ENCODE results near the gene MORN2.

DNA sequence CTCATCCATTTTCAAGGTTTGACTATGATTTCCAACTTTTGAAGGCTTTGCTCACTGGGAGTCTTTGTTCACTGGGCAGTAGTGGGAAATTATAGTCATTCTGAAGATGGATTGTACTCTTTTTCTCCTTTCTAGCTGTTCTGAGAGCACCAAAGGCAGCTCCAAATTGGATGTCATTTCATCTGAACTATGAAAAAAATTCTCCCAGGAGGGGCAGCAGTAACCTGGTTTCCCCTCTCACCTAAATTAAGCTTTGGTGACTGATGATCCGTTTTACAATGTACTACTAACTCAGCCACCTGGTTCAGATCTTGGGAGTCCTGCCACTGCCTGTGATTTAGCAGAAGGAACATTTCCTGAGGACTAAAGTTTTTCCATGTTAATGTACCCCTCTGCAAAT is 31.5 kb downstream of the MORN2 start:
- TF ChIP-seq, protein P1, sequence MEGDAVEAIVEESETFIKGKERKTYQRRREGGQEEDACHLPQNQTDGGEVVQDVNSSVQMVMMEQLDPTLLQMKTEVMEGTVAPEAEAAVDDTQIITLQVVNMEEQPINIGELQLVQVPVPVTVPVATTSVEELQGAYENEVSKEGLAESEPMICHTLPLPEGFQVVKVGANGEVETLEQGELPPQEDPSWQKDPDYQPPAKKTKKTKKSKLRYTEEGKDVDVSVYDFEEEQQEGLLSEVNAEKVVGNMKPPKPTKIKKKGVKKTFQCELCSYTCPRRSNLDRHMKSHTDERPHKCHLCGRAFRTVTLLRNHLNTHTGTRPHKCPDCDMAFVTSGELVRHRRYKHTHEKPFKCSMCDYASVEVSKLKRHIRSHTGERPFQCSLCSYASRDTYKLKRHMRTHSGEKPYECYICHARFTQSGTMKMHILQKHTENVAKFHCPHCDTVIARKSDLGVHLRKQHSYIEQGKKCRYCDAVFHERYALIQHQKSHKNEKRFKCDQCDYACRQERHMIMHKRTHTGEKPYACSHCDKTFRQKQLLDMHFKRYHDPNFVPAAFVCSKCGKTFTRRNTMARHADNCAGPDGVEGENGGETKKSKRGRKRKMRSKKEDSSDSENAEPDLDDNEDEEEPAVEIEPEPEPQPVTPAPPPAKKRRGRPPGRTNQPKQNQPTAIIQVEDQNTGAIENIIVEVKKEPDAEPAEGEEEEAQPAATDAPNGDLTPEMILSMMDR (conservative IDR thresholded peaks at IDR 0.05; ENCODE audit: low read depth, low read length) = no peak
- no peak for TF ChIP-seq RAD21 (IDR thresholded peaks at IDR 0.05; ENCODE audit: low read length)
- TF ChIP-seq, protein P2, sequence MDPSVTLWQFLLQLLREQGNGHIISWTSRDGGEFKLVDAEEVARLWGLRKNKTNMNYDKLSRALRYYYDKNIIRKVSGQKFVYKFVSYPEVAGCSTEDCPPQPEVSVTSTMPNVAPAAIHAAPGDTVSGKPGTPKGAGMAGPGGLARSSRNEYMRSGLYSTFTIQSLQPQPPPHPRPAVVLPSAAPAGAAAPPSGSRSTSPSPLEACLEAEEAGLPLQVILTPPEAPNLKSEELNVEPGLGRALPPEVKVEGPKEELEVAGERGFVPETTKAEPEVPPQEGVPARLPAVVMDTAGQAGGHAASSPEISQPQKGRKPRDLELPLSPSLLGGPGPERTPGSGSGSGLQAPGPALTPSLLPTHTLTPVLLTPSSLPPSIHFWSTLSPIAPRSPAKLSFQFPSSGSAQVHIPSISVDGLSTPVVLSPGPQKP (IDR thresholded peaks at IDR 0.05; ENCODE audit: borderline replicate concordance, low read depth, low read length) = no peak
- no peak for TF ChIP-seq BHLHE40 (IDR thresholded peaks at IDR 0.05; ENCODE audit: low read depth, low read length)
- TF ChIP-seq POLR2A (IDR thresholded peaks at IDR 0.05; ENCODE audit: low read depth, low read length) = no peak
- no peak for TF ChIP-seq MAZ (IDR thresholded peaks at IDR 0.05; ENCODE audit: borderline replicate concordance, low read depth, low read length)
- TF ChIP-seq CEBPB (IDR thresholded peaks at IDR 0.05; ENCODE audit: low read depth, low read length) = no peak
- TF ChIP-seq MAFK (IDR thresholded peaks at IDR 0.05; ENCODE audit: low read depth, low read length) = no peak
- TF ChIP-seq, protein P3, sequence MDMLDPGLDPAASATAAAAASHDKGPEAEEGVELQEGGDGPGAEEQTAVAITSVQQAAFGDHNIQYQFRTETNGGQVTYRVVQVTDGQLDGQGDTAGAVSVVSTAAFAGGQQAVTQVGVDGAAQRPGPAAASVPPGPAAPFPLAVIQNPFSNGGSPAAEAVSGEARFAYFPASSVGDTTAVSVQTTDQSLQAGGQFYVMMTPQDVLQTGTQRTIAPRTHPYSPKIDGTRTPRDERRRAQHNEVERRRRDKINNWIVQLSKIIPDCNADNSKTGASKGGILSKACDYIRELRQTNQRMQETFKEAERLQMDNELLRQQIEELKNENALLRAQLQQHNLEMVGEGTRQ (IDR thresholded peaks at IDR 0.05; ENCODE audit: low read depth, low read length) = no peak

Data from IMR-90 (cell line).